Nephron (organoid): ENCODE results near the gene ZNF580.

ENCODE experiments used
- H3K27ac Mint-ChIP-seq, 3 experiments: 2 replicates each; pipeline ENCODE4 v1.8.0; 2020; ENCODE audit warnings: mixed read lengths in 3 of 3, mild to moderate bottlenecking in 2 of 3, moderate library complexity in 1 of 3
- H3K27me3 Mint-ChIP-seq: 2 replicates; pipeline ENCODE4 v1.8.0; 2021; ENCODE audit warnings: low read depth, mild to moderate bottlenecking, moderate library complexity, mixed read lengths
- H3K36me3 Mint-ChIP-seq: 2 replicates; pipeline ENCODE4 v1.8.0; 2020; ENCODE audit warnings: low read depth, mixed read lengths
- H3K4me1 Mint-ChIP-seq: 2 replicates; pipeline ENCODE4 v1.8.0; 2020; ENCODE audit warnings: mixed read lengths
- H3K4me3 Mint-ChIP-seq, 3 experiments: 2 replicates each; pipeline ENCODE4 v1.8.0; 2020; ENCODE audit warnings: mild to moderate bottlenecking in 3 of 3, mixed read lengths in 3 of 3, moderate library complexity in 2 of 3
- H3K9me3 Mint-ChIP-seq: 2 replicates; pipeline ENCODE4 v1.8.0; 2020; ENCODE audit warnings: mixed read lengths
- TF ChIP-seq, protein P1 (sequence below), 3 experiments: fragments of 200-600 bp; sonication (generic); IDR thresholded peaks; one replicate each; pipeline ENCODE4 v1.5.0; 2021; ENCODE audit warnings: antibody characterized with exemption in 3 of 3; ENCODE audit not compliant: unreplicated experiment in 3 of 3

ZNF580 gene

GRCh38 chr19:55670280-55671053 is 29.7 kb downstream of the ZNF580 start:
- Mint-ChIP-seq H3K27ac (no peak overlapping the region), H3K4me1 (peaks cover 18% of the 10 kb centered on the region), H3K9me3 (no peaks in the 10 kb centered on the region), H3K36me3 (peaks cover 59% of the 10 kb centered on the region), H3K27me3 (no peaks in the 10 kb centered on the region), H3K4me3 (peak overlapping the region in 1 of 3 experiments; percentile 27)
- TF ChIP-seq, protein P1, sequence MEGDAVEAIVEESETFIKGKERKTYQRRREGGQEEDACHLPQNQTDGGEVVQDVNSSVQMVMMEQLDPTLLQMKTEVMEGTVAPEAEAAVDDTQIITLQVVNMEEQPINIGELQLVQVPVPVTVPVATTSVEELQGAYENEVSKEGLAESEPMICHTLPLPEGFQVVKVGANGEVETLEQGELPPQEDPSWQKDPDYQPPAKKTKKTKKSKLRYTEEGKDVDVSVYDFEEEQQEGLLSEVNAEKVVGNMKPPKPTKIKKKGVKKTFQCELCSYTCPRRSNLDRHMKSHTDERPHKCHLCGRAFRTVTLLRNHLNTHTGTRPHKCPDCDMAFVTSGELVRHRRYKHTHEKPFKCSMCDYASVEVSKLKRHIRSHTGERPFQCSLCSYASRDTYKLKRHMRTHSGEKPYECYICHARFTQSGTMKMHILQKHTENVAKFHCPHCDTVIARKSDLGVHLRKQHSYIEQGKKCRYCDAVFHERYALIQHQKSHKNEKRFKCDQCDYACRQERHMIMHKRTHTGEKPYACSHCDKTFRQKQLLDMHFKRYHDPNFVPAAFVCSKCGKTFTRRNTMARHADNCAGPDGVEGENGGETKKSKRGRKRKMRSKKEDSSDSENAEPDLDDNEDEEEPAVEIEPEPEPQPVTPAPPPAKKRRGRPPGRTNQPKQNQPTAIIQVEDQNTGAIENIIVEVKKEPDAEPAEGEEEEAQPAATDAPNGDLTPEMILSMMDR (IDR thresholded peaks at IDR 0.05; ENCODE audit: unreplicated experiment in 3 of 3), result no peak

- H3K9me3 Mint-ChIP-seq, result no peaks in the 10 kb centered on the region
Observed at GRCh38 chr19:55671054-55671378, 30.2 kb downstream of the ZNF580 start.

GRCh38 chr19:55672418-55672817 is 31.6 kb downstream of the ZNF580 start:
- H3K27ac Mint-ChIP-seq, result peak overlapping the region in 1 of 3 experiments; percentile 32
- TF ChIP-seq, protein P1 (IDR thresholded peaks at IDR 0.05; ENCODE audit: unreplicated experiment in 3 of 3), result no peak
- no peaks in the 10 kb centered on the region for H3K27me3 Mint-ChIP-seq
- peak overlapping the region; percentile 48 to 64 (median 61) for H3K4me3 Mint-ChIP-seq
- peaks cover 47% of the 10 kb centered on the region for H3K36me3 Mint-ChIP-seq
- H3K4me1 Mint-ChIP-seq, result peaks cover 38% of the 10 kb centered on the region
- H3K9me3 Mint-ChIP-seq, result no peaks in the 10 kb centered on the region

More at GRCh38 chr19:55671054-55671378, 30.2 kb downstream of the ZNF580 start:
- TF ChIP-seq, protein P1 (IDR thresholded peaks at IDR 0.05; ENCODE audit: unreplicated experiment in 3 of 3), result no peak
- Mint-ChIP-seq H3K27me3 (no peaks in the 10 kb centered on the region), H3K27ac (peak overlapping the region in 1 of 3 experiments; percentile 24), H3K4me1 (peaks cover 24% of the 10 kb centered on the region), H3K4me3 (peak overlapping the region in 1 of 3 experiments; percentile 14), H3K36me3 (peaks cover 55% of the 10 kb centered on the region)

- Mint-ChIP-seq H3K4me3 (peak overlapping the region; percentile 41 to 73 (median 44)), H3K27me3 (no peaks in the 10 kb centered on the region)
Observed at GRCh38 chr19:55673465-55673864, 32.7 kb downstream of the ZNF580 start.

GRCh38 chr19:55673889-55674288 is 33.1 kb downstream of the ZNF580 start:
- Mint-ChIP-seq H3K9me3 (no peaks in the 10 kb centered on the region), H3K4me3 (peak overlapping the region; percentile 41 to 73 (median 44)), H3K27me3 (no peaks in the 10 kb centered on the region), H3K4me1 (peaks cover 44% of the 10 kb centered on the region), H3K27ac (peak overlapping the region; percentile 10 to 63 (median 27)), H3K36me3 (peaks cover 52% of the 10 kb centered on the region)
- TF ChIP-seq, protein P1 (IDR thresholded peaks at IDR 0.05; ENCODE audit: unreplicated experiment in 3 of 3), result no peak

More at GRCh38 chr19:55673465-55673864, 32.7 kb downstream of the ZNF580 start:
- Mint-ChIP-seq H3K9me3 (no peaks in the 10 kb centered on the region), H3K36me3 (peaks cover 48% of the 10 kb centered on the region), H3K27ac (peak overlapping the region; percentile 10 to 63 (median 27)), H3K4me1 (peaks cover 44% of the 10 kb centered on the region)
- TF ChIP-seq, protein P1 (IDR thresholded peaks at IDR 0.05; ENCODE audit: unreplicated experiment in 3 of 3), result no peak

- H3K27me3 Mint-ChIP-seq, result no peaks in the 10 kb centered on the region
- TF ChIP-seq, protein P1 (IDR thresholded peaks at IDR 0.05; ENCODE audit: unreplicated experiment in 3 of 3), result no peak
- peaks cover 52% of the 10 kb centered on the region for H3K36me3 Mint-ChIP-seq
- no peaks in the 10 kb centered on the region for H3K9me3 Mint-ChIP-seq
- H3K4me1 Mint-ChIP-seq, result peaks cover 44% of the 10 kb centered on the region
- peak overlapping the region; percentile 73 to 82 (median 79) for H3K4me3 Mint-ChIP-seq
- peak overlapping the region in 2 of 3 experiments; percentile 65 to 68 for H3K27ac Mint-ChIP-seq
Observed at GRCh38 chr19:55674459-55674840, 33.6 kb downstream of the ZNF580 start.
